Rectal smooth muscle tissue (tissue), 1 donor: ENCODE data around the gene SIL1.
"Not testable (repeated sequence)": the region's sequence is repeated elsewhere in the genome, so short reads cannot be mapped to it uniquely, and the experiment has no call there.

Experiments
- H3K27ac ChIP-seq: one replicate; pipeline ENCODE4 v1.7.0; 2013; ENCODE audit warnings: low read depth, low read length, inconsistent platforms
- H3K27me3 ChIP-seq: one replicate; pipeline ENCODE4 v1.7.0; 2013; ENCODE audit warnings: low read length; ENCODE audit not compliant: control insufficient read depth, insufficient read depth
- H3K36me3 ChIP-seq: one replicate; pipeline ENCODE4 v1.7.0; 2013; ENCODE audit warnings: low read length; ENCODE audit not compliant: control insufficient read depth, insufficient read depth
- H3K4me1 ChIP-seq: one replicate; pipeline ENCODE4 v1.7.0; 2013; ENCODE audit warnings: low read length; ENCODE audit not compliant: control insufficient read depth, insufficient read depth
- H3K4me3 ChIP-seq: one replicate; pipeline ENCODE4 v1.7.0; 2013; ENCODE audit warnings: low read length
- H3K9ac ChIP-seq: one replicate; pipeline ENCODE4 v1.7.0; 2013; ENCODE audit warnings: low read length

The SIL1 gene

GRCh38 chr5:139130214-139130613, 68.0 kb downstream of the SIL1 start:
- Histone ChIP-seq H3K9ac (no peak overlapping the region), H3K4me1 (peaks cover 35% of the 10 kb centered on the region), H3K27ac (no peak overlapping the region), H3K36me3 (no peaks in the 10 kb centered on the region), H3K27me3 (no peaks in the 10 kb centered on the region), H3K4me3 (no peak overlapping the region)

GRCh38 chr5:139126711-139127111, 71.5 kb downstream of the SIL1 start:
- peaks cover 16% of the 10 kb centered on the region for H3K4me1 ChIP-seq
- no peak overlapping the region for H3K4me3 ChIP-seq
- H3K9ac ChIP-seq: no peak overlapping the region
- peak overlapping the region; percentile 40 for H3K27ac ChIP-seq
- H3K36me3 ChIP-seq: no peaks in the 10 kb centered on the region
- H3K27me3 ChIP-seq: no peaks in the 10 kb centered on the region

GRCh38 chr5:139125991-139126390, 72.2 kb downstream of the SIL1 start:
- Histone ChIP-seq H3K9ac (no peak overlapping the region), H3K36me3 (no peaks in the 10 kb centered on the region), H3K27me3 (no peaks in the 10 kb centered on the region), H3K4me3 (no peak overlapping the region), H3K4me1 (peaks cover 13% of the 10 kb centered on the region), H3K27ac (no peak overlapping the region)

GRCh38 chr5:139124774-139125520, 73.2 kb downstream of the SIL1 start:
- Histone ChIP-seq H3K27ac (no peak overlapping the region), H3K27me3 (no peaks in the 10 kb centered on the region), H3K36me3 (peaks cover 3% of the 10 kb centered on the region), H3K4me1 (peaks cover 20% of the 10 kb centered on the region), H3K4me3 (no peak overlapping the region), H3K9ac (no peak overlapping the region)

GRCh38 chr5:139121120-139121519, 77.0 kb downstream of the SIL1 start:
- Histone ChIP-seq H3K36me3 (peaks cover 5% of the 10 kb centered on the region), H3K27ac (no peak overlapping the region), H3K4me3 (no peak overlapping the region), H3K27me3 (no peaks in the 10 kb centered on the region), H3K9ac (no peak overlapping the region), H3K4me1 (peaks cover 15% of the 10 kb centered on the region)

- Histone ChIP-seq H3K27me3 (no peaks in the 10 kb centered on the region), H3K27ac (peak overlapping the region; percentile 33), H3K4me3 (no peak overlapping the region), H3K4me1 (peaks cover 15% of the 10 kb centered on the region), H3K36me3 (peaks cover 5% of the 10 kb centered on the region), H3K9ac (no peak overlapping the region)
These were observed 77.6 kb downstream of the SIL1 start for GRCh38 chr5:139120521-139120920.

- Histone ChIP-seq H3K36me3 (peaks cover 5% of the 10 kb centered on the region), H3K27me3 (no peaks in the 10 kb centered on the region), H3K4me1 (peaks cover 15% of the 10 kb centered on the region), H3K4me3 (no peak overlapping the region), H3K27ac (no peak overlapping the region), H3K9ac (no peak overlapping the region)
These were observed 79.4 kb downstream of the SIL1 start for GRCh38 chr5:139118804-139119203.

- H3K4me1 ChIP-seq: peaks cover 15% of the 10 kb centered on the region
- H3K4me3 ChIP-seq: no peak overlapping the region
- H3K36me3 ChIP-seq: peaks cover 5% of the 10 kb centered on the region
- no peak overlapping the region for H3K9ac ChIP-seq
- no peak overlapping the region for H3K27ac ChIP-seq
- H3K27me3 ChIP-seq: no peaks in the 10 kb centered on the region
These were observed 80.8 kb downstream of the SIL1 start for GRCh38 chr5:139117342-139117884.

GRCh38 chr5:139116100-139116655, 82.0 kb downstream of the SIL1 start:
- Histone ChIP-seq H3K9ac (no peak overlapping the region), H3K36me3 (peaks cover 5% of the 10 kb centered on the region), H3K4me3 (no peak overlapping the region)

GRCh38 chr5:139113892-139114291, 84.3 kb downstream of the SIL1 start:
- Histone ChIP-seq H3K27ac (no peak overlapping the region), H3K4me3 (no peak overlapping the region), H3K27me3 (no peaks in the 10 kb centered on the region), H3K36me3 (no peaks in the 10 kb centered on the region), H3K9ac (no peak overlapping the region), H3K4me1 (no peaks in the 10 kb centered on the region)

More at GRCh38 chr5:139116100-139116655, 82.0 kb downstream of the SIL1 start:
- Histone ChIP-seq H3K27me3 (no peaks in the 10 kb centered on the region), H3K4me1 (peaks cover 15% of the 10 kb centered on the region), H3K27ac (no peak overlapping the region)

GRCh38 chr5:139112362-139112761, 85.8 kb downstream of the SIL1 start:
- H3K4me1 ChIP-seq, H3K27ac ChIP-seq, H3K36me3 ChIP-seq, H3K27me3 ChIP-seq, H3K4me3 ChIP-seq, H3K9ac ChIP-seq: not testable (repeated sequence)

- no peak overlapping the region for H3K4me3 ChIP-seq
- H3K9ac ChIP-seq: no peak overlapping the region
- no peak overlapping the region for H3K27ac ChIP-seq
- H3K4me1 ChIP-seq: peaks cover 15% of the 10 kb centered on the region
- no peaks in the 10 kb centered on the region for H3K27me3 ChIP-seq
- no peaks in the 10 kb centered on the region for H3K36me3 ChIP-seq
These were observed 87.5 kb downstream of the SIL1 start for GRCh38 chr5:139110526-139111168.
